Kasumi-1 (cell line): ENCODE measurements around the gene OR5K1.
A peak's percentile ranks its signal among the peaks of the same experiment; 100 is the strongest.

ENCODE experiments used
- DNase-seq, 2 experiments: peaks; one replicate each; lab custom pipeline; 2025; lab: John Stamatoyannopoulos, UW

Gene OR5K1

GRCh38 chr3:98514948-98515347, 51.9 kb downstream of the OR5K1 start:
- no peak for DNase-seq

- no peak for DNase-seq
These were observed 55.8 kb downstream of the OR5K1 start for GRCh38 chr3:98518816-98519215.

DNA sequence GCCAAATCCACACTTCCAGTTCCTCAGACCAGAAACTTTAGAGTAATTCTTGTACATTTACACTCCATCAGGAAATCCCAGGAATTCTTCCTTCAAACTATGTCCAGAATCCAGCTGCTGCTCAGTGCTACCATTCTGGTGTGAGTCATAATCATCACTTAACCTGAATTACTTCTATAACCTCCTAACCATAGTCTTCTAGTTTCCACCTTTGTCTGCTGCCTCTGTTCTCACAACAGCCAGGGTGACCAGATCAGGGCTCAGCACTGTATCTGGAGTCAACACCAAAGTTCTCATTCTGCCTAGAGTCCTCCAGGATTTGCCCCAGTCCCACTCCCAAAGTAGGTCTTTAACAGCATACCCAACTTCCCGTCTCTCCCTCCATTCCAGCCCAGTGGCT, 56.4 kb downstream of the OR5K1 start:
- DNase-seq, result no peak

- peak; percentile 45 to 50 for DNase-seq
These were observed 59.0 kb downstream of the OR5K1 start for GRCh38 chr3:98521897-98522543.
